Spinal cord (tissue), 10 donors: ENCODE data around the gene PAQR5. TPM values are rescaled to one million over a fixed set of nuclear protein-coding genes. Genes with fewer than 3 reads are reported as not detected.

Experiments used
- DNase-seq, 6 donors: peaks; one replicate each; pipeline versions ENCODE4 v3.0.0 to v3.0.0-alpha.2; 2013 to 2015; ENCODE audit warnings: low spot score in 6 of 6, low read depth in 4 of 6
- H3K27ac ChIP-seq: one replicate; pipeline ENCODE4 v1.5.1; 2013; ENCODE audit warnings: low read depth, low read length, control low read depth
- H3K27me3 ChIP-seq: one replicate; pipeline ENCODE4 v1.6.1; 2013; ENCODE audit warnings: low read length; ENCODE audit not compliant: control insufficient read depth, insufficient read depth
- H3K36me3 ChIP-seq: one replicate; pipeline ENCODE4 v1.6.1; 2013; ENCODE audit warnings: low read length; ENCODE audit not compliant: control insufficient read depth, insufficient read depth
- H3K4me1 ChIP-seq: one replicate; pipeline ENCODE4 v1.6.1; 2013; ENCODE audit warnings: low read length; ENCODE audit not compliant: control insufficient read depth, insufficient read depth
- H3K4me3 ChIP-seq: one replicate; pipeline ENCODE4 v1.5.1; 2013; ENCODE audit warnings: low read depth, low read length, control low read depth
- H3K9me3 ChIP-seq: one replicate; pipeline ENCODE4 v1.6.1; 2013; ENCODE audit warnings: low read length; ENCODE audit not compliant: control insufficient read depth, insufficient read depth
- whole genome bisulfite sequencing: methylation state at CpG from one replicate; pipeline ENCODE4 v1.1.5; 2013; ENCODE audit warnings: missing lambda C conversion rate; ENCODE audit not compliant: insufficient coverage; 5-methylcytosine and 5-hydroxymethylcytosine counted together
- polyA plus RNA-seq, 2 donors: library from polyadenylated mRNA; unstranded; fragments of 120-200 nt; gene quantifications; one replicate each; pipeline ENCODE4 v1.2.1, GENCODE V29; 2013; ENCODE audit not compliant: insufficient read length in 2 of 2
- total RNA-seq, 2 donors: library from RNA; depleted of rRNA in 1 of 2; stranded (reverse); fragments of 120-200 nt in 1 of 2; fragments of >200 nt in 1 of 2; gene quantifications; one replicate each; pipeline versions ENCODE4 v1.2.3 to v1.2.4, GENCODE V29; 2013 to 2014
- donor health status: healthy.

PAQR5 gene
- total and polyA plus RNA-seq, 4 donors, result 2.9 to 9.3 (median 4.8) TPM

DNA sequence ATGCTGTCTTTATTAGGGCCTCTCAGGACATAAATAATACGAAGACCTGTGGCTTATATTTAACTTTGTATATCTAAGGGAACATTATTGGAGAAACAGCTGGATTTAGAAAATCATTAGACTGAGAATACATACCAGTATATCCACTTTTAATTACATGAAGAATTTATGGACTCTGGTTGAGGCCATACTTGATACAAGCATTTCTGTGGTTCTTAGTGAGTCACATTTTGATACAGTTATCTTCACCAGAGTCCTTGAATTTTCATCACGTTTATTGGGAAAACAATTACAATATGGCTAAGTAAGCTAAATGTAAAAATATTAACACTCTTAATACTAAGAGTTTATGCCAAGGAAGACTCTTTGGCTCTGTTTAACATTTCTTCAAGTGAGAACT, 125.3 kb downstream of the PAQR5 start:
- Histone ChIP-seq H3K27ac (no peak overlapping the region), H3K4me3 (no peak overlapping the region), H3K27me3 (no peaks in the 10 kb centered on the region), H3K36me3 (peaks cover 4% of the 10 kb centered on the region), H3K9me3 (no peaks in the 10 kb centered on the region), H3K4me1 (no peaks in the 10 kb centered on the region)
- DNase-seq, result no peak
- WGBS, result no CpG with 5 or more reads among the region's 2 CpGs

DNA sequence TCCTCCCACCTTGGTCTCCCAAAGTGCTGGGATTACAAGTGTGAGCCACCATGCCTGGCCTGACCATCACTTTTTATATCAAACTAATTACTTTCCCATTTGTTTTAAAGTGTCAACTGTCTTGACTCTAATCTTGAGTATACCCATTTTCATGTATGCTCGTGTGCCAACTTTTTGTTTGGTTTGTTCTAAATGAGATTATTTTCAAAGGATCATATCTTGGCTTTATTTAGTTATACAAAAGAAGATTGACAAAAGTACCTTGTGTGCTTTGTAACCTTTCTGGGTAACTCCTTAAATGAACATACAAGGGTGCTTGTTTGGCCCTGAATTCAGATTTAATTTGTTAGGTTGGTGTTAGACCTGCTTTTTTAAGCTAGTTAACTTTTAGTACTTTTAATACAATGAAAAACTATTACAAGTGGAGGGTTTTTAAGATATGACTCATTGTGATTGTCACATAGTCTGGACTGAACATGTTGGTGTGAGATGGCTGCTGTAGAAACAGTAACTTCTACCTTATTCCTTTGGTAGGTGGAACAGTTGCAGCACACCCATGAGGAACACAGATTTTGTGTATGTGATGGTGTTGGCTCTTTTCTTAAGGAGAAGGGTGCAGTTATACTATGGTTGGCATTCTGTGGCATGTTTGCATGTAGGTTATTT, 126.2 kb downstream of the PAQR5 start:
- H3K27ac ChIP-seq, result no peak overlapping the region
- H3K9me3 ChIP-seq, result no peaks in the 10 kb centered on the region
- DNase-seq, result no peak
- no peaks in the 10 kb centered on the region for H3K4me1 ChIP-seq
- peaks cover 6% of the 10 kb centered on the region for H3K36me3 ChIP-seq
- no CpG with 5 or more reads among the region's 1 CpG for WGBS
- no peak overlapping the region for H3K4me3 ChIP-seq
- H3K27me3 ChIP-seq, result no peaks in the 10 kb centered on the region

DNA sequence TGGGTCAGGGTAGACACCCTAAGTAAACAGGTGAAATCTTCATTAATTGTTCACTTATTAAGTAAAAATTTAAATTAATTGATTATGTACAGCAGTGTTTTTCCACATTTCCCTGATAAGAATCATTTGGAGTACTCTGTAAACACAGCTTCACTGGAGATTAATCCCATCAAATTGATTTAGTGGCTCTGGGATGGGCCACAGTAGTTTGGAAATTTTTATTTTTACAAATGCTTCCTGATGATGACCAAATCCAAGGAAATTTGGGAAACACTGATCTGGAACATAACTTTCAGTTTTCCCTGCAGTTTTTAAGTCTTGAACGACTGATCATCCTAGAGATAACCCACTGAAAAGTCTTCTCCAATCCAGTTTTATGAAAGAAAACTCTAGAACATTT, 135.1 kb downstream of the PAQR5 start:
- no peaks in the 10 kb centered on the region for H3K27me3 ChIP-seq
- no peaks in the 10 kb centered on the region for H3K4me1 ChIP-seq
- H3K9me3 ChIP-seq, result no peaks in the 10 kb centered on the region
- no peak for DNase-seq
- WGBS, result no CpG with 5 or more reads among the region's 1 CpG
- H3K27ac ChIP-seq, result no peak overlapping the region
- peaks cover 7% of the 10 kb centered on the region for H3K36me3 ChIP-seq
- H3K4me3 ChIP-seq, result no peak overlapping the region

DNA sequence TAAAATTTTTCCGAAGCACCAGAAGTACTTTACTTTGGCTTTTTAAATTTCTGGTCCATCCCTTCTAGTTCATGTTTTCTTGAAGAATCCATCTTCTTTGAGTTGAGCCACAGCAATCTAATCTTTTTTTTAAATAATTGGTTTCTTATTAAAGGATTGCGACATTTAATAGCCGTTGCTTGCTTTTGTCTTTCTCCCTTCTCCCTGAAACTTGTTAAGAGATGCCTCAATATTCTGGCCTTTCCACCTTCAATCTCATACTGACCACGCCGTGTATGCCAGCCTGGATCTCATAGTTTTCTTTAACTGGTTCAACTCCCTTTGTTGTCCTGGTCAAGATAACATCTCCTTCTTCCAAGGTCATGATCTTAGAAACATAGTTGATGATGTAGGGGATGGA, 135.5 kb downstream of the PAQR5 start:
- Histone ChIP-seq H3K4me3 (no peak overlapping the region), H3K4me1 (no peaks in the 10 kb centered on the region), H3K36me3 (peaks cover 7% of the 10 kb centered on the region), H3K9me3 (no peaks in the 10 kb centered on the region), H3K27me3 (no peaks in the 10 kb centered on the region), H3K27ac (no peak overlapping the region)
- DNase-seq, result no peak
- WGBS, result 100% methylated on average over 3 of the region's 5 CpGs

DNA sequence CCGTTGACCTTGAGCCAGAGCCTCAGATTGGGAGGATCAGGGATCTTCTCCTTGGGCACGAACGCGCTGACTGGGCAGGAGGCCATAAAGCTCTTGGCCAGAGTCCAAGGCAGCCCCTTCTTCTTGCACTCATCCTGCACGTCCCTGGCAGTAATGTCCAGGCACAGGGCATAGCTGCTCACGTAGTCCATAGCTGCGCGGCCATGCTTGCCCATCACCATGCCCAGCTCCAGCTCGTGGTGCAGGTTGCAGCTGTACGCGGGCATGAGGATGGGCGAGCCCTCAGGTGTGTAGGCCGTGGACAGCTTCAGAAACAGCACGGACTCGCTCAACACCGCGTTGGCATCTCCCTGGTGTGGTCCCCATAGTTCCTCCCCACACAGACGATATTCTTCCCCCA, 136.0 kb downstream of the PAQR5 start:
- DNase-seq, result no peak
- Histone ChIP-seq H3K27me3 (no peaks in the 10 kb centered on the region), H3K4me3 (no peak overlapping the region), H3K27ac (no peak overlapping the region), H3K4me1 (no peaks in the 10 kb centered on the region), H3K9me3 (no peaks in the 10 kb centered on the region), H3K36me3 (peaks cover 6% of the 10 kb centered on the region)
- 79% methylated on average over 13 of the region's 18 CpGs for WGBS

DNA sequence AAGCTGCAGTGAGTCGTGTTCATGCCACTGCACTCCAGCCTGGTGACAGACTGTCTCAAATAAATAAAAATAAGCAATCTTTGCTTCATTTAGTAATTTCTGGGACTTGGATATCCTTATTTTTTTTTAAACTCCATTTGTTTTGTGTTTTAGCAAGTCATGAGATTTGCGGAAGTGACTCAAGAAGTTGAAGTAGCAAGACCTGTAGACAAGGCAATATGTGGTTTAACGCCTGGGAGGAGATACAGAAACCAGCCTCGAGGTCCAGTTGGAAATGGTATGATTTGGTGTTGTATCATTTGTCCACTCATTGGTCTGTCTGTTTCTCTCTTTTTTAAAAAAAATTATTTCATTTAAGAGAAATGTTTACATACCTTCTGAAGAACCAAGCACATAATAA, 137.3 kb downstream of the PAQR5 start:
- Histone ChIP-seq H3K27ac (no peak overlapping the region), H3K36me3 (peaks cover 4% of the 10 kb centered on the region), H3K27me3 (no peaks in the 10 kb centered on the region), H3K4me3 (no peak overlapping the region), H3K4me1 (no peaks in the 10 kb centered on the region), H3K9me3 (no peaks in the 10 kb centered on the region)
- DNase-seq, result no peak
- WGBS, result no CpG with 5 or more reads among the region's 4 CpGs

DNA sequence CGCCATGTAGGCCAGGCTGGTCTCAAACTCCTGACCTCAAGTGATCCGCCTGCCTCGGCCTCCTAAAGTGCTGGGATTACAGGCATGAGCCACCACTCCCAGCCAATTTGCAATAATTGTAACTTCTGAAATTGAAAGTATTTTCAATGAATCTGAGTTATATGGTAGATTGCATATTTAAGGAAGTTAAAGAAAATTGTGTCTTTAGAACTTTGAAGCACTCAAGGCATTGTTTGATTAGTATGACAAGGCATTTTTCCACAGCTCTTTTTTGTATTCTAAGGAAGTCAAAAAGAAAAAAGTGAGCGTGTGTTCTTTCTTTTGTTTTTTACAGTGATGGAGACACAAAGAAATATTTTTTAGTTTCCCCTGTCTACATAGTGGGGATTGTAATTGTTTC, 138.2 kb downstream of the PAQR5 start:
- Histone ChIP-seq H3K36me3 (peaks cover 4% of the 10 kb centered on the region), H3K4me1 (no peaks in the 10 kb centered on the region), H3K27me3 (no peaks in the 10 kb centered on the region), H3K4me3 (no peak overlapping the region), H3K9me3 (no peaks in the 10 kb centered on the region), H3K27ac (no peak overlapping the region)
- 100% methylated on average over 1 of the region's 4 CpGs for WGBS
- DNase-seq, result no peak

DNA sequence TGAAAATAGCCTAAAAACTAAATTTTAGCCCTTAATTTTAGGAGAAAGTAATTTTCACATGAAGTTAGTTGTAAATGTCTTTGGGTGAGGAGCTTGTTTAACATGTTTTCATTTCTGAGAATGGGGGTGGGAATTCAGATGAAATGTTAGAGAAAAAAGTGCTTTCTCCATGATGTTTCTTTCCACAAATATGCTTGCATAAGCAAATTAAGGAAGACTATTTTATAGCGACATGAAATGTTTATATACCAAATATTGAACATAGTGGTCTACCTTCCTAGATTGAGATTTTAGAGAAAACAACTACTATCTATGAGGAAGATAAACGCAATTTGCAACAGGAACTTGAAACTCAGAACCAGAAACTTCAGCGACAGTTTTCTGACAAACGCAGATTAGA, 140.9 kb downstream of the PAQR5 start:
- no peak overlapping the region for H3K4me3 ChIP-seq
- H3K27ac ChIP-seq, result no peak overlapping the region
- no peaks in the 10 kb centered on the region for H3K27me3 ChIP-seq
- no peaks in the 10 kb centered on the region for H3K9me3 ChIP-seq
- H3K36me3 ChIP-seq, result peaks cover 3% of the 10 kb centered on the region
- 90% methylated on average over 2 of the region's 4 CpGs for WGBS
- DNase-seq, result no peak
- H3K4me1 ChIP-seq, result no peaks in the 10 kb centered on the region

DNA sequence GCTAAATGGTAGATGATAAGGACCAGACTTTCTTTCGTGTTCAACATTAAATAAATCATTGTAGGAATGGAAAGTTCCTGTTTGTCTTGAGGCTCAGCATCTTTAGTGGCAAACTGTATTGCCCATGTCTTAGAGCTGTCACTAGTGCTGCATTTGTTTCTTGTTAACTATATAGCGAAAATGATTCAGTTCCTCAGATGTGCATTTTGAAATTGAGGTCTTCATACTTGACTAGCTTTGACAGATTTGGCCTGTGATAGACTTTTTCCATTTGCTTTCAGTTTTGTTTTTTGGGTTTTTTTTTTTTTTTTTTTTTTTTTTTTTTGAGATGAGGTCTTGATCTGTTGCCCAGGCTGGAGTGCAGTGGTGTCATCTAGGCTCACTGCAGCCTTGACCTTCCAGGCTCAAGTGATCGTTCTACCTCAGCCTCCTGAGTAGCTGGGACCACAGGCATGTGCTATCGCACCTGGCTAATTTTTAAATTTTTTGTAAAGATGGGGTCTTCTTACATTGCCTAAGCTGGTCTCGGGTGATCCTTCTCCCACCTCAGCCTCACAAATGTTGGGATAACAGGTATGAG, 144.4 kb downstream of the PAQR5 start:
- H3K4me1 ChIP-seq, result no peaks in the 10 kb centered on the region
- 100% methylated on average over 2 of the region's 5 CpGs for WGBS
- no peaks in the 10 kb centered on the region for H3K36me3 ChIP-seq
- DNase-seq, result no peak
- H3K27ac ChIP-seq, result no peak overlapping the region
- no peaks in the 10 kb centered on the region for H3K27me3 ChIP-seq
- H3K9me3 ChIP-seq, result no peaks in the 10 kb centered on the region
- H3K4me3 ChIP-seq, result no peak overlapping the region

DNA sequence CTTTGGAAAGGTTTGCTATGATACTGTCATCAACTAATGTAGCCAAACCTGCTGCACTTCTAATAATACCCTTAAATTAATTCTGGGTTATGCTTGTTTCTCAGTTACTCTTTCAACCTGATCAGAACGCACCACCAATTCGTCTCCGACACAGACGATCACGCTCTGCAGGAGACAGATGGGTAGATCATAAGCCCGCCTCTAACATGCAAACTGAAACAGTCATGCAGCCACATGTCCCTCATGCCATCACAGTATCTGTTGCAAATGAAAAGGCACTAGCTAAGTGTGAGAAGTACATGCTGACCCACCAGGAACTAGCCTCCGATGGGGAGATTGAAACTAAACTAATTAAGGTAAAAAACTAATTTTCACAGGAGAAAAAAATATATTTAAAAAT, 146.0 kb downstream of the PAQR5 start:
- H3K36me3 ChIP-seq, result no peaks in the 10 kb centered on the region
- 93% methylated on average over 3 of the region's 7 CpGs for WGBS
- no peaks in the 10 kb centered on the region for H3K9me3 ChIP-seq
- no peak overlapping the region for H3K4me3 ChIP-seq
- H3K27me3 ChIP-seq, result no peaks in the 10 kb centered on the region
- no peaks in the 10 kb centered on the region for H3K4me1 ChIP-seq
- H3K27ac ChIP-seq, result no peak overlapping the region
- DNase-seq, result no peak
